ENCODE results near the gene XPO4. TPM values are rescaled to one million over a fixed set of nuclear protein-coding genes. Genes with fewer than 3 reads are reported as not detected.

Gene XPO4
- total RNA-seq, 1 donor from 2014 or later, result 20.5 TPM

DNA sequence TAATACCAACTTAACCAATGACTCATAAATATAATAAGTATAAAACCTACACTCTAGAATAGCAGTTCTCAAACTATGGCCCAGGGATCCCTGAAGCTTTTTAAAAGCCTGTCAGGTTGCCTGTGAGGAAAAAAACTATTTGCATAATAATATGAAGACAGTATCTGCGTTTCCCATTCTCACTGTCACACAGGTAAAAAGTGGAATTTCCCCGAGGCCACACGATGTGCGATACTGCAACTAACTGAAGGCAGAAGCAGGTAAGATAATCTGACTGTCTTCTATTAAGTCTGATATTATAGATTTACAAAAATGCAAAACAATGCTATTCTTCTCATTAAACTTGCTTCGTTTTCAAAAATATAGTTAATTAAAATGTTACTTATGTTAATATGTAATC lies 76.2 kb downstream of the XPO4 start:
- Histone ChIP-seq H3K36me3 (peaks cover 9% of the 10 kb centered on the region), H3K27me3 (no peaks in the 10 kb centered on the region), H3K4me1 (no peaks in the 10 kb centered on the region), H3K27ac (no peak overlapping the region), H3K4me3 (no peak overlapping the region), H3K9me3 (no peaks in the 10 kb centered on the region)
- DNase-seq (no peak), ATAC-seq (no peak)
- intact Hi-C loops (cut with DNase I), result no loop called here
- TF ChIP-seq, protein P1, sequence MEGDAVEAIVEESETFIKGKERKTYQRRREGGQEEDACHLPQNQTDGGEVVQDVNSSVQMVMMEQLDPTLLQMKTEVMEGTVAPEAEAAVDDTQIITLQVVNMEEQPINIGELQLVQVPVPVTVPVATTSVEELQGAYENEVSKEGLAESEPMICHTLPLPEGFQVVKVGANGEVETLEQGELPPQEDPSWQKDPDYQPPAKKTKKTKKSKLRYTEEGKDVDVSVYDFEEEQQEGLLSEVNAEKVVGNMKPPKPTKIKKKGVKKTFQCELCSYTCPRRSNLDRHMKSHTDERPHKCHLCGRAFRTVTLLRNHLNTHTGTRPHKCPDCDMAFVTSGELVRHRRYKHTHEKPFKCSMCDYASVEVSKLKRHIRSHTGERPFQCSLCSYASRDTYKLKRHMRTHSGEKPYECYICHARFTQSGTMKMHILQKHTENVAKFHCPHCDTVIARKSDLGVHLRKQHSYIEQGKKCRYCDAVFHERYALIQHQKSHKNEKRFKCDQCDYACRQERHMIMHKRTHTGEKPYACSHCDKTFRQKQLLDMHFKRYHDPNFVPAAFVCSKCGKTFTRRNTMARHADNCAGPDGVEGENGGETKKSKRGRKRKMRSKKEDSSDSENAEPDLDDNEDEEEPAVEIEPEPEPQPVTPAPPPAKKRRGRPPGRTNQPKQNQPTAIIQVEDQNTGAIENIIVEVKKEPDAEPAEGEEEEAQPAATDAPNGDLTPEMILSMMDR (IDR thresholded peaks at IDR 0.05), result no peak

DNA sequence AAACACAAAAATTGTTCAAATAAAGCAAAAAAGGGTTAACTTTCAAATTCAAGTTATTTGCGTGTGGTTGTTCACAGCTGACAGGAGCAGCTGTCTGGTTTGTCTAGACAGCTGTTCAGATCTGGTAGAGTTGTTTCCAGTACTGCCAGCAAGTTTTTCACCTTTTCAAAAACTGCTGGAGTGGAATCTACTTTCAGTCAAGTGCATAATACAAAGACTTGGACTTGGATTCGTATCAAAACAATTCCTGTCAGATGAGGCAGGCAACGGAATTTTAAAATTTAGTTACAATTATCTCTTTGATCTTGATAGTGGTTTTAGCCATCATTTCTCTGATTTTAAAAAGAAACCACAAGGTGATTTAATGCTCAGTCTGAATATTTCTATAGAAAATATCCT lies 77.1 kb downstream of the XPO4 start:
- DNase-seq, result no peak
- Histone ChIP-seq H3K36me3 (peaks cover 17% of the 10 kb centered on the region), H3K4me3 (no peak overlapping the region), H3K27ac (no peak overlapping the region), H3K9me3 (no peaks in the 10 kb centered on the region), H3K4me1 (no peaks in the 10 kb centered on the region), H3K27me3 (no peaks in the 10 kb centered on the region)
- peak; percentile 63 for ATAC-seq
- TF ChIP-seq, protein P1 (IDR thresholded peaks at IDR 0.05), result no peak
- intact Hi-C loops (cut with DNase I), result no loop called here

DNA sequence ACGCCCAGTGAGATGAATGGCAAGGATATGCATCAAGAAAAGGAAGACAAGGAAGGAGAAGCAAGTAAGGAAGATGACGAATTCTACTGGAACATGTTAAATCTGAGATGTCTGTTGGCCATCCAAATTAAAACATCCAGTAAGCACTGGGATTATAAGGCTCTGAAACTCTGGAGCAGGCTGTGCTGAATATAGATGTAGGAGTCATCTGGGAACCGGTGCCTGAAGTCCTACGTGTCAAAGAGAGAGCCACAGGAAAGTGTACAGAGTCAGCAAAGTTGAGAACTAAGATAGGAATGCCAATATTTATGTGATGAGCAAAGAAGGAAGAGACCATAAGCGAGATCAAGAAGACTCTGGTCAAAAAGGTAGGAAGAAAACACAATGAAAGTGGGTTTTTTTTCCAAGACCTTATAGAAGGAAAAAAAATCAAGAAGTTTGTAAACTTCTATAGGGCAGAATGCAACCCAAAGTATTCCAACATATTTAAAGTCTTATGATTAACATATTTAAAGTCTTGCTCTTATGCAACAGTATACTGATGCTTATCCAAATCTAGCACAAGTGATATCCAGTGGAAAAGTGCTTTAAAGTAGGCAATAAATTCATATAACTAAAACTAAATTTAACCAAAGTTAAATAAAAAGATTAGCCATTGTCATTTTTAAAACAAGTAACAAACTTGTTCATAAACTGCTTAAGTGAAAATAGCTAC lies 77.6 kb downstream of the XPO4 start:
- Histone ChIP-seq H3K9me3 (no peaks in the 10 kb centered on the region), H3K4me3 (no peak overlapping the region), H3K27ac (no peak overlapping the region), H3K4me1 (no peaks in the 10 kb centered on the region), H3K27me3 (no peaks in the 10 kb centered on the region), H3K36me3 (peaks cover 23% of the 10 kb centered on the region)
- ATAC-seq (no peak), DNase-seq (no peak)
- TF ChIP-seq, protein P1 (IDR thresholded peaks at IDR 0.05), result no peak
- intact Hi-C loops (cut with DNase I), result no loop called here

DNA sequence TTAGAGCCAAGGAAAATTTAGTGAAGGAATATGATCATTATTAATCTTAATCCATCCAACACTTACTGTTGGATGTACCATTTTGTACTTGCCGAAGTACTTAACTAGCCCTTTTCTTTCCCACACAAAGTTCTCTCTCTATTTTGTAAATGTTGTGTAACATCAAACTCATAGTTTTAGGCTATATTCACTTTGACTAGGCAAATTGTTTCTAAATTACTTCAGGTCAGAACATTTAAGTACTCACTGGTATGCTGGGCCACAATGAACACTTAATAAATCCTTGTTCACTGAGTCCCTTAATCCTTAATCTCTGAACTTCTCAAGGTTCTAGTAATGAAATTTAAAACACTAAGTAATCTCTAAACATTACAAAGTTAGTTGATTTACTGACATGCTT lies 79.5 kb downstream of the XPO4 start:
- TF ChIP-seq, protein P1 (IDR thresholded peaks at IDR 0.05), result no peak
- ATAC-seq (no peak), DNase-seq (no peak)
- Histone ChIP-seq H3K4me3 (no peak overlapping the region), H3K36me3 (peaks cover 24% of the 10 kb centered on the region), H3K27me3 (no peaks in the 10 kb centered on the region), H3K9me3 (no peaks in the 10 kb centered on the region), H3K4me1 (no peaks in the 10 kb centered on the region), H3K27ac (no peak overlapping the region)
- intact Hi-C loops (cut with DNase I), result no loop called here

DNA sequence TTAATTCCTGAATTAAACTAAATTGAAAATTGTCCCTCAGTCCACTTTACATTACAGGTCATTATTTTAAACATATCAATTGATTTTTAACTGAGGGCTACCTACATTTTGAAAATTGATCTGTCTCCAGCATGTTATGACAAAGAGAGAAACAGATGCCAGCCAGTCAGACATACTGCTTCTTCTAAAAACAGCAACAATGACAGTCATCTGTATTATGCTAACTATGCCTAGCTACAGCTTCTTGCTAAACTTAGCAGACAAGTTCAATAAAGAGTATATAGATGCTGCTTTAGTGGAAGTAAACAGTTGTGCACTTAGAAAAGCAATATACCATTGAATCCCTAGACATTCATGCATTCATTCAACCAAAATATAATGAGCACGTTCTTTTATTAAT lies 80.1 kb downstream of the XPO4 start:
- Histone ChIP-seq H3K27me3 (no peaks in the 10 kb centered on the region), H3K4me3 (no peak overlapping the region), H3K36me3 (peaks cover 24% of the 10 kb centered on the region), H3K27ac (no peak overlapping the region), H3K9me3 (no peaks in the 10 kb centered on the region), H3K4me1 (no peaks in the 10 kb centered on the region)
- ATAC-seq (no peak), DNase-seq (no peak)
- intact Hi-C loops (cut with DNase I), result no loop called here
- TF ChIP-seq, protein P1 (IDR thresholded peaks at IDR 0.05), result no peak

DNA sequence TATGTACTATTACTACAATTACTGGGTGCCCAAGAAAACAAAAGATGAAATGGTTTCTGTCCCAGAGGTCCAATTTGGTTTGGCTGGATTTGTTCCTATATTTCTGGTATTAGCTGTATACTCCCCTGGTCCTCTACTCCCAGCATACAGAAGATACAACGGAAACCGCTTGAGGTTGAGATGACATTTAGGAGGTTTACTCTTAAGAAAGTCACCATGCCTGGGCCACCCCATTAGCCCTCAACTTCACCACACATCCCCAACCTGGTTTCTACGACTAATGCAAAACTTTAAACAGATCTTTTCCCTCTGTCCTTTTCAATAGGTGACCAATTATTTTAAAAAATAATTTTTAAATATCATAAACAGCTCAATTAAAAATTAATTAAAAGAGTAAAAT lies 82.8 kb downstream of the XPO4 start:
- Histone ChIP-seq H3K27me3 (no peaks in the 10 kb centered on the region), H3K27ac (no peak overlapping the region), H3K4me3 (no peak overlapping the region), H3K9me3 (no peaks in the 10 kb centered on the region), H3K36me3 (peaks cover 24% of the 10 kb centered on the region), H3K4me1 (no peaks in the 10 kb centered on the region)
- intact Hi-C loops (cut with DNase I), result no loop called here
- no peak for ATAC-seq
- no peak for DNase-seq
- TF ChIP-seq, protein P1 (IDR thresholded peaks at IDR 0.05), result no peak

Data from upper lobe of right lung (tissue), 1 donor.